ENCODE measurements around the gene PRND. TPM values are rescaled to one million over a fixed set of nuclear protein-coding genes. Genes with fewer than 3 reads are reported as not detected.

Gene PRND
- total and polyA plus RNA-seq, 2 of the 8 experiments (the other 6 are each of a cell fraction or from before 2014, with no cell fraction given): 0.09 to 0.11 TPM

DNA sequence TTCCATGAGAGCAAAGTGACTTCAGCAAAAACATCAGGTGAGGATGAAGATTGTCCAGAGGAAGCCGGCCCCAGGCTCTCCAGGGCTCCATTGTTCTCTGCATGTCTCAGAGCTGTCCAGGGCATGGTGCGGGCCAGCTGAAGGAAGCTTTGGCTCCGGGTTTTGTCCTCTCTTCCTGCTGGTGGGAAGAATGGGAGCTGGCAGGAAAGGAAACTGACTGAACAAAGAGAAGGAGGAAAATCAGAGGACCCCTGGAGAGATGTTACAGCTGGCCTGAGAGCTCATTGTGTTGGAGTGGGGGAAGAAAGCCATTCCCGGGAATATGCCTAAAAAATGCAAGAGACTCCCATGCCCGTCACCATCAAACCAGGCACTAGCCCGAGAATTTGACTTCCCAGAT lies 27.1 kb downstream of the PRND start:
- H2BK12ac ChIP-seq (ENCODE audit: low read depth, low read length): no peak overlapping the region
- no peak overlapping the region for H3K23ac ChIP-seq (ENCODE audit: insufficient read length)
- no peaks in the 10 kb centered on the region for H3K36me3 ChIP-seq (ENCODE audit: control insufficient read depth in 2 of 4, insufficient read depth in 4 of 4, low read length in 3 of 4)
- H3K27ac ChIP-seq (ENCODE audit: low read depth, low read length): no peak overlapping the region
- H4K5ac ChIP-seq (ENCODE audit: insufficient read length, low read depth, low read length): no peak overlapping the region
- peaks cover 0 to 7% (median 0%) of the 10 kb centered on the region in 4 experiments; a peak in 1 of 7 replicates for H3K4me1 ChIP-seq (replicated peaks in 1 of 4; ENCODE audit: control insufficient read depth in 3 of 4, insufficient read depth in 4 of 4, low read length in 3 of 4)
- ChIA-PET CTCF (ENCODE audit: partially characterized antibody) (interaction anchor here (0.8 to 2.7 kb wide), 4 partner anchors 9 to 352 kb away, joined by 5 to 16 read pairs (median 6); no protein-coding TSS in a partner anchor), POLR2A (ENCODE audit: partially characterized antibody) (interaction anchor here (1.1 kb wide), 1 partner anchor 29 kb away, joined by 4 read pairs; no protein-coding TSS in a partner anchor)
- no peaks in the 10 kb centered on the region for H4K20me1 ChIP-seq (replicated peaks in 1 of 2; ENCODE audit: control insufficient read depth in 1 of 2, insufficient read depth in 2 of 2, low read length in 2 of 2)
- H4K8ac ChIP-seq (ENCODE audit: extremely low read depth, insufficient read depth, low read length): no peak overlapping the region
- peaks cover 6 to 7% of the 10 kb centered on the region in 2 experiments; a peak in 2 of 4 replicates for H3K9me3 ChIP-seq (ENCODE audit: insufficient read depth in 2 of 2, low read depth in 1 of 2, low read length in 1 of 2)
- H4K91ac ChIP-seq (replicated peaks; ENCODE audit: insufficient read length, low read length): no peak overlapping the region
- H3K79me2 ChIP-seq (ENCODE audit: control insufficient read depth in 1 of 2, insufficient read depth in 2 of 2, low read length in 2 of 2): no peaks in the 10 kb centered on the region
- H3K27me3 ChIP-seq (replicated peaks in 1 of 4; ENCODE audit: control insufficient read depth in 3 of 4, extremely low read depth in 1 of 4, insufficient read depth in 3 of 4, low read length in 3 of 4): no peaks in the 10 kb centered on the region; a peak in 2 of 7 replicates
- no peak overlapping the region for H3K4me3 ChIP-seq (ENCODE audit: extremely low read depth in 1 of 4, insufficient read depth in 2 of 4, low read depth in 3 of 4, low read length in 4 of 4)
- DNase-seq (ENCODE audit: low read depth in 1 of 2, low spot score in 2 of 2): no peak
- H3K23me2 ChIP-seq (ENCODE audit: low read depth, low read length): no peaks in the 10 kb centered on the region
- H3K79me1 ChIP-seq (ENCODE audit: low read depth, low read length): no peaks in the 10 kb centered on the region
- peak overlapping the region in 1 of 2 experiments; percentile 40; a peak in 1 of 4 replicates for H3K4me2 ChIP-seq (ENCODE audit: insufficient read depth in 1 of 2, low read depth in 2 of 2, low read length in 2 of 2)
- H2BK15ac ChIP-seq (ENCODE audit: low read length): no peak overlapping the region
- H3K14ac ChIP-seq (ENCODE audit: insufficient read length): no peak overlapping the region
- H2BK20ac ChIP-seq (ENCODE audit: low read length): no peak overlapping the region
- no peak overlapping the region for H2AK5ac ChIP-seq (ENCODE audit: low read depth, low read length)
- no peak overlapping the region for H2AFZ ChIP-seq (ENCODE audit: low read length)
- FAIRE-seq: no peak
- H3K9ac ChIP-seq (replicated peaks in 1 of 4; ENCODE audit: extremely low read depth in 1 of 4, low read depth in 3 of 4, low read length in 3 of 4): no peak overlapping the region
- H2BK5ac ChIP-seq (ENCODE audit: low read depth, low read length): 0 out of 2 replicates have a peak overlapping the region, but pooled peaks have one; percentile 38
- no peak overlapping the region for H3K56ac ChIP-seq (replicated peaks; ENCODE audit: insufficient read length, low read depth, low read length)
- no peak overlapping the region for H2BK120ac ChIP-seq (replicated peaks; ENCODE audit: low read depth, low read length)
- WGBS, 2 experiments (ENCODE audit: extremely low coverage in 1 of 2, insufficient coverage in 1 of 2, insufficient read length in 1 of 2, insufficient replicate concordance in 2 of 2, low coverage in 1 of 2, low lambda C conversion rate in 2 of 2, missing lambda C conversion rate in 1 of 2): 60% methylated on average over 6 of the region's 6 CpGs; no CpG with 5 or more reads in 1 of the 2 experiments
- H3K18ac ChIP-seq (ENCODE audit: extremely low read depth, low read length): no peak overlapping the region
- H3K4ac ChIP-seq (replicated peaks; ENCODE audit: insufficient read length, low read depth, low read length): peak overlapping the region; percentile 9
- TF ChIP-seq CBX5 (IDR thresholded peaks at IDR 0.05; ENCODE audit: low read depth, low read length) (no peak), FOSL1 (IDR thresholded peaks at IDR 0.05; ENCODE audit: insufficient read depth, low read depth, low read length) (no peak), TCF12 (IDR thresholded peaks at IDR 0.05; ENCODE audit: low read depth, low read length) (0 out of 2 replicates have a peak, but pooled peaks have one; percentile 33), TBP (IDR thresholded peaks at IDR 0.05; ENCODE audit: low read depth, low read length) (no peak)
